Activated CD4-positive, alpha-beta memory T cell treated with anti-CD3 and anti-CD28 coated beads for 36 hours (primary cell): ENCODE data around the gene PLPP6. TPM values are rescaled to one million over a fixed set of nuclear protein-coding genes. Genes with fewer than 3 reads are reported as not detected.

Experiments used
- CTCF ChIA-PET: fragments of 350-600 bp; sonication (Branson Sonifier 250); formaldehyde crosslinking; loops from one replicate; lab custom pipeline; 2021; ENCODE audit warnings: antibody characterized with exemption, inconsistent platforms; lab: Charles Lee
- POLR2A ChIA-PET: fragments of 350-600 bp; sonication (Branson Sonifier 250); formaldehyde crosslinking; loops from one replicate; lab custom pipeline; 2021; ENCODE audit warnings: antibody characterized with exemption; lab: Charles Lee
- DNase-seq: peaks from one replicate; pipeline ENCODE4 v3.0.0-alpha.2; 2020
- H3K27ac Mint-ChIP-seq: one replicate; pipeline ENCODE4 v1.8.0; 2021; ENCODE audit warnings: mixed read lengths
- H3K27me3 Mint-ChIP-seq: one replicate; pipeline ENCODE4 v1.8.0; 2021; ENCODE audit warnings: mixed read lengths
- H3K36me3 Mint-ChIP-seq: one replicate; pipeline ENCODE4 v1.8.0; 2021; ENCODE audit warnings: mixed read lengths
- H3K4me1 Mint-ChIP-seq: one replicate; pipeline ENCODE4 v1.8.0; 2021; ENCODE audit warnings: low read depth, mixed read lengths
- H3K4me3 Mint-ChIP-seq: one replicate; pipeline ENCODE4 v1.8.0; 2021; ENCODE audit warnings: mild to moderate bottlenecking, mixed read lengths
- H3K9me3 Mint-ChIP-seq: one replicate; pipeline ENCODE4 v1.8.0; 2021; ENCODE audit warnings: mixed read lengths
- intact Hi-C: fragments of 100-400 bp; cut with micrococcal nuclease; formaldehyde crosslinking; loops from one replicate; pipeline ENCODE4 v1.15.1; 2023
- total RNA-seq, 2 experiments: library from RNA; stranded (reverse); gene quantifications; one replicate each; pipeline ENCODE4 v1.2.3, GENCODE V29; 2021

PLPP6 gene
- total RNA-seq, 2 experiments from 2014 or later = 4.4 to 4.6 TPM

DNA sequence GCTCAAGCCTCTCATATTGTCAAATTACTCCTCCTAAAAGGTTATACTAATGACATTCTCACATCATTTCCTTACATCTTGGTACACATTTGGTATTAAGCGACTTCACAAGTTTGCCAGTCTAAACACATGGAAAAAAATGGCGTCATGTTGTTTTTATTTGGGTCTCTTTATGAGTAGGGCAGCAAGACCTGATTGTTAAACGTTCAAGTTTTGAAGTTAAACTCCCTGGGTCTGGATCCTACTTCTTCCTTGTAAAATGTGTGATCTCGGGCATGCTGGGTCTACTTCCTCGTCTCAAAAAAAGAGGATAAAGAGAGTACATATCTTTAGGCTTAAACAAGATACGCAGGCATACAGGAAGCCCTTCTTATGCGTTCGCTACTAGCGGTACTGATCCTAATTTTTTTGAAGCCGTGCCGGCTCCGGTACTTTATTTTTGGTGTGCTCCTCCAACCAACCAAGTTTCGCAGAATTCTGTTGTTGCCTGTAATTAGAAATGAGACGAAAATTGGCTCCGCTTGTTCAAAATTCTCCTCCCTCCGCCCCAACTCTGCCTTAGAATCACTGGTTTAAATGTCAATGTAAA is 16.7 kb downstream of the PLPP6 start:
- H3K4me1 Mint-ChIP-seq = peaks cover 8% of the 10 kb centered on the region
- POLR2A ChIA-PET = interaction anchor here (1.0 to 1.4 kb wide), 2 partner anchors 14 to 62 kb away, joined by 4 to 6 read pairs; partner anchors contain the start of gene AK3
- H3K36me3 Mint-ChIP-seq = peaks cover 8% of the 10 kb centered on the region
- no peaks in the 10 kb centered on the region for H3K9me3 Mint-ChIP-seq
- DNase-seq = no peak
- H3K27me3 Mint-ChIP-seq = no peaks in the 10 kb centered on the region
- H3K4me3 Mint-ChIP-seq = no peak overlapping the region
- H3K27ac Mint-ChIP-seq = no peak overlapping the region
- intact Hi-C loops = loop anchor here (1.0 to 5.0 kb wide), 12 partner anchors 11 to 1329 kb away; partner anchors contain the start of genes ERMP1, PLPP6, RCL1 and RFX3
- CTCF ChIA-PET = interaction anchor here (0.8 to 1.0 kb wide), 3 partner anchors 17 to 59 kb away, joined by 3 to 7 read pairs (median 4); partner anchors contain the start of gene PLPP6

DNA sequence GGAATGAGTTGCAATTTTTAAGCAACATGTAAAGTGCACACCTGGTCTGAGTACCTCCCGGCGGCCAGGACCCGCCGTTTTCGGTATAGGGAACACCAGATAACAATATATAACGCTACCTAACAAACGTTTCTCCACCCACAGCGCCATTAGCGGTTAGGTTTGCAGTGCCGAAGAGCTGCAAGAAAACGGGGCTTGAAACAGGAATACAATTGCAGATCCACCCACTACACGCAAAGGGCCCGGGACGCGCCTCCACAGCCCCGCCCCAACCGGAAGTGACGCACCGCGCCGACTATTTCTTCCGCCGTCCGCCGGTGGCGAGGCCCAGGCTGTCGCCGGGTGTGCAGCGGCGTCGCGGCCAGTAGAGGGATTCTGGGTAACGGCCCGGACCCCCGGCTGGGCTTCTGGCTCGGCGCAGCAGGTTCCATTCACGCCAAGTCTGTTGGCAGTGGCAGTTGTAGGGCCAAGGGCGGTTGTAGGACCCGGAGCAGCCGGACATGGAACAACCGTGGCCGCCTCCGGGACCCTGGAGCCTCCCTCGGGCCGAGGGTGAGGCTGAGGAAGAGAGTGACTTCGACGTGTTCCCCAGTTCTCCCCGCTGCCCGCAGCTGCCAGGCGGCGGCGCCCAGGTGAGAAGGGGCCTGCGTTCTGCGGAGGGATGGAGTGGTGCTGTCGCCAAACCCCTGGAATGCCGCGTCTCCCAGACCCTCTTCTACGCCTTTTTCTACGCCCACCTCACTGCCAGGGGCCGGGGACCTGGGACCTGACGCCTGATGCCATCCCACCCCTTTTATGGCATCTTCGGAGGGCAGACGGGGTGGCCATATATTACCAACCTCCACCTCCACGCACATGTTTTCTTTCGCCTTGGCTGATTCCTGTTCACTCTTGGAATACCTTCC is 17.4 kb downstream of the PLPP6 start, which contains the start of gene CDC37L1:
Gene CDC37L1 (plus strand): TSS at position 302 of the 905 bp plus-strand sequence. CDS start 199 bp downstream, at position 501.
- peak; percentile 99 for DNase-seq
- Mint-ChIP-seq H3K27ac (no peak within 1 kb of the TSS), H3K27me3 (no peaks in the 10 kb centered on the region), H3K9me3 (no peaks in the 10 kb centered on the region), H3K4me3 (no peak within 1 kb of the TSS), H3K4me1 (peaks cover 10% of the 10 kb centered on the region), H3K36me3 (peaks cover 8% of the 10 kb centered on the region)
- intact Hi-C loops = loop anchor here (1.0 to 5.0 kb wide), 12 partner anchors 10 to 1328 kb away; partner anchors contain the start of genes ERMP1, PLPP6, RCL1 and RFX3
- CTCF ChIA-PET = interaction anchor here (0.8 to 1.0 kb wide), 5 partner anchors 17 to 75 kb away, joined by 3 to 7 read pairs (median 4); partner anchors contain the start of gene PLPP6
- POLR2A ChIA-PET = interaction anchor here (1.0 to 1.4 kb wide), 2 partner anchors 15 to 61 kb away, joined by 4 to 6 read pairs; partner anchors contain the start of gene AK3

GRCh38 chr9:4680173-4680525 is 18.1 kb downstream of the PLPP6 start:
- ChIA-PET CTCF (interaction anchor here (1.0 kb wide), 2 partner anchors 18 to 75 kb away, joined by 3 to 4 read pairs; no protein-coding TSS in a partner anchor), POLR2A (interaction anchor here (1.4 kb wide), 1 partner anchor 15 kb away, joined by 4 read pairs; no protein-coding TSS in a partner anchor)
- no peak overlapping the region for H3K4me3 Mint-ChIP-seq
- H3K27ac Mint-ChIP-seq = no peak overlapping the region
- no peaks in the 10 kb centered on the region for H3K27me3 Mint-ChIP-seq
- no peak for DNase-seq
- intact Hi-C loops = no loop called here
- peaks cover 16% of the 10 kb centered on the region for H3K4me1 Mint-ChIP-seq
- H3K36me3 Mint-ChIP-seq = peaks cover 13% of the 10 kb centered on the region
- H3K9me3 Mint-ChIP-seq = no peaks in the 10 kb centered on the region

DNA sequence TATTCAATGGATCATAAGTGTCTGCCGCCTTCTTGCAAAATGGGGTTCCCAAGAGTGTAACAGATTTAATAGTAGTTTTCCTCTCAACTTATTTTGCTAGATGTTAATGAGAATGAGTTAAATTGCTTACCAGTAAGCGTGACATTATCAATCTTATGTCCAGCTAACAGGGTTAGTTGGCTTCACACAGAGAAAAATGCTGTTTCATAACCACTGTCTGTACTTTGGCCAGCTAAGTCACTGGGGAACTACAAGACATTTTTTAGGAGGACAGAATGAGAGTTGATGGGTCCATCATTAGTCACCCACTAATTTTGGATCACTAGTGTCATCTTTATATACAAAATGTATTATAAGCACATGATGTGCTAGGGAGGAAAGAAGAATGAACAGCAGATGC is 18.7 kb downstream of the PLPP6 start:
- peaks cover 16% of the 10 kb centered on the region for H3K36me3 Mint-ChIP-seq
- peaks cover 19% of the 10 kb centered on the region for H3K4me1 Mint-ChIP-seq
- H3K9me3 Mint-ChIP-seq = no peaks in the 10 kb centered on the region
- ChIA-PET CTCF (interaction anchor here (1.3 kb wide), 1 partner anchor 60 kb away, joined by 3 read pairs; the partner anchor contains the start of gene AK3), POLR2A (interaction anchor here (0.7 kb wide), 1 partner anchor 60 kb away, joined by 3 read pairs; the partner anchor contains the start of gene AK3)
- H3K27me3 Mint-ChIP-seq = no peaks in the 10 kb centered on the region
- intact Hi-C loops = no loop called here
- no peak overlapping the region for H3K4me3 Mint-ChIP-seq
- no peak for DNase-seq
- no peak overlapping the region for H3K27ac Mint-ChIP-seq

DNA sequence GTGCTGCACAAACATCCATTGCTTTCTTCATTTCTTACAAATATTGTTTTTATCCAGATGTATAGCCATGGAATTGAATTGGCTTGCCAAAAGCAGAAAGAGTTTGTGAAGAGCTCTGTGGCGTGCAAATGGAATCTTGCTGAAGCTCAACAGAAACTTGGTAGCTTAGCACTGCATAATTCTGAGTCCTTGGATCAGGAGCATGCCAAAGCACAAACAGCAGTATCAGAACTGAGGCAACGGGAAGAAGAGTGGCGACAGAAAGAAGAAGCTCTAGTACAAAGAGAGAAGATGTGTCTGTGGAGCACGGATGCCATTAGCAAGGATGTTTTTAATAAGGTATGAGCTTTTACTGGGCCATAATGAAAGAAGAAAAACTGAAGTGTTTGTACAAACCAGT is 22.7 kb downstream of the PLPP6 start:
- Mint-ChIP-seq H3K4me1 (peaks cover 37% of the 10 kb centered on the region), H3K4me3 (no peak overlapping the region), H3K36me3 (peaks cover 20% of the 10 kb centered on the region), H3K27me3 (no peaks in the 10 kb centered on the region), H3K9me3 (no peaks in the 10 kb centered on the region), H3K27ac (no peak overlapping the region)
- no peak for DNase-seq
- ChIA-PET CTCF (interaction anchor here (0.6 kb wide), 1 partner anchor 10 kb away, joined by 3 read pairs; no protein-coding TSS in a partner anchor), POLR2A (no interaction called here)
- intact Hi-C loops = no loop called here

GRCh38 chr9:4686112-4686511 is 24.0 kb downstream of the PLPP6 start:
- POLR2A ChIA-PET = no interaction called here
- no peak for DNase-seq
- CTCF ChIA-PET = no interaction called here
- Mint-ChIP-seq H3K4me3 (no peak overlapping the region), H3K27ac (no peak overlapping the region), H3K4me1 (peaks cover 50% of the 10 kb centered on the region), H3K27me3 (no peaks in the 10 kb centered on the region), H3K9me3 (no peaks in the 10 kb centered on the region), H3K36me3 (peaks cover 23% of the 10 kb centered on the region)
- intact Hi-C loops = no loop called here

DNA sequence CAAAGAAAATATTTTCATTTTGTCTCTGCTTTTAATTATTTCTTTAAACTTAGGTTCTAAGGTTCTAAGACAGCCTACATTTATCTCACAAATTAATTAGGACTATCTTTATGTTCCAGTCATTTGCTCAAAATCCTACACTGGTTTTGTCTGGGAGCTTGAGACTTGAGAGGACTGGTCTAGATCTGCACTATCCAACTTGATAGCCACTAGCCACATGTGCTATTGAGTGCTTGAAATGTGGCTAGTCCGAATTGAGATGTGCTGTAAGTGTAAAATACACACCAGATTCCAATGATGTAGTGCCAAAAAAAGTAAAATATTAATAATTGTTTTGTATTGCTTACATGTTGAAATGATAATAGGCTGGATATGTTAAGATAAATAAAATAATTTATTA is 24.5 kb downstream of the PLPP6 start:
- H3K9me3 Mint-ChIP-seq = no peaks in the 10 kb centered on the region
- POLR2A ChIA-PET = no interaction called here
- DNase-seq = no peak
- H3K4me3 Mint-ChIP-seq = no peak overlapping the region
- CTCF ChIA-PET = no interaction called here
- H3K36me3 Mint-ChIP-seq = peaks cover 26% of the 10 kb centered on the region
- no peaks in the 10 kb centered on the region for H3K27me3 Mint-ChIP-seq
- no peak overlapping the region for H3K27ac Mint-ChIP-seq
- peaks cover 54% of the 10 kb centered on the region for H3K4me1 Mint-ChIP-seq
- intact Hi-C loops = no loop called here

- no peak for DNase-seq
- ChIA-PET POLR2A (no interaction called here), CTCF (interaction anchor here (0.7 kb wide), 1 partner anchor 770 kb away, joined by 3 read pairs; no protein-coding TSS in a partner anchor)
- H3K9me3 Mint-ChIP-seq = no peaks in the 10 kb centered on the region
- H3K36me3 Mint-ChIP-seq = peaks cover 22% of the 10 kb centered on the region
- peaks cover 52% of the 10 kb centered on the region for H3K4me1 Mint-ChIP-seq
- no peak overlapping the region for H3K27ac Mint-ChIP-seq
- no peaks in the 10 kb centered on the region for H3K27me3 Mint-ChIP-seq
- no peak overlapping the region for H3K4me3 Mint-ChIP-seq
- intact Hi-C loops = loop anchor here (1.0 kb wide), 2 partner anchors 10 to 23 kb away; partner anchors contain the start of genes CDC37L1 and SPATA6L
These were observed 26.9 kb downstream of the PLPP6 start for GRCh38 chr9:4689021-4689420.

GRCh38 chr9:4689687-4690104 is 27.6 kb downstream of the PLPP6 start:
- peak; percentile 43 for DNase-seq
- Mint-ChIP-seq H3K27ac (peak overlapping the region; percentile 2), H3K36me3 (peaks cover 22% of the 10 kb centered on the region), H3K27me3 (no peaks in the 10 kb centered on the region), H3K4me3 (no peak overlapping the region), H3K4me1 (peaks cover 49% of the 10 kb centered on the region), H3K9me3 (no peaks in the 10 kb centered on the region)
- ChIA-PET CTCF (no interaction called here), POLR2A (no interaction called here)
- intact Hi-C loops = loop anchor here (1.0 to 5.0 kb wide), 3 partner anchors 10 to 38 kb away; partner anchors contain the start of genes CDC37L1 and SPATA6L

DNA sequence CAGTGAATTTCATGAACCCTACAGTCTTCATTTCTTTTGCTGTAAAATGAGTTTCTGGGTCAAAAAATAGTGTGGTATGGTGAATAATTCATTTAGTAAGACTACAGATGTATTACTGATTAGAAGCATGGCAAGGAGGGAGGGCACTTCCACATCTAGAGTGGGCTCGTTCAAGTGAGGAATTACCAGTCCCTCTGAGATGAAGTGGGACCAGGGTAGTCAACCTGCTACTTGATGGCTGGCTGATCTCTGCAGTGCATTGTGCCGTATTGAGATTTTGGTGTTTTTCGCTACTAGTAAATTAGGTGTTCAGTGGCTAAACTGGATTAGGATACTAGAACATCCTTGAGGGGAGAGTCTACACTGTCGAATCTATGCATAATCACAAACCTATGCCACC is 28.1 kb downstream of the PLPP6 start:
- peaks cover 17% of the 10 kb centered on the region for H3K36me3 Mint-ChIP-seq
- peaks cover 44% of the 10 kb centered on the region for H3K4me1 Mint-ChIP-seq
- H3K27ac Mint-ChIP-seq = peak overlapping the region; percentile 2
- ChIA-PET CTCF (no interaction called here), POLR2A (no interaction called here)
- DNase-seq = no peak
- H3K4me3 Mint-ChIP-seq = no peak overlapping the region
- no peaks in the 10 kb centered on the region for H3K27me3 Mint-ChIP-seq
- no peaks in the 10 kb centered on the region for H3K9me3 Mint-ChIP-seq
- intact Hi-C loops = loop anchor here (5.0 kb wide), 1 partner anchor 37 kb away; no protein-coding TSS in a partner anchor

GRCh38 chr9:4691795-4692194 is 29.7 kb downstream of the PLPP6 start:
- Mint-ChIP-seq H3K27ac (no peak overlapping the region), H3K4me3 (no peak overlapping the region), H3K9me3 (no peaks in the 10 kb centered on the region), H3K36me3 (peaks cover 13% of the 10 kb centered on the region), H3K4me1 (peaks cover 38% of the 10 kb centered on the region), H3K27me3 (no peaks in the 10 kb centered on the region)
- DNase-seq = no peak
- CTCF ChIA-PET = interaction anchor here (1.0 to 2.2 kb wide), 2 partner anchors 30 to 68 kb away, joined by 3 to 5 read pairs; partner anchors contain the start of gene PLPP6
- intact Hi-C loops = loop anchor here (5.0 kb wide), 1 partner anchor 36 kb away; no protein-coding TSS in a partner anchor
- POLR2A ChIA-PET = no interaction called here
